Raji (cell line): Measurements from ENCODE around the gene STX1A.

Source experiments
- POLR2A ChIP-seq: IDR thresholded peaks from 2 replicates; pipeline ENCODE4 v1.6.1; 2011; ENCODE audit warnings: low read depth, low read length, control low read depth; ENCODE audit not compliant: insufficient read depth

The STX1A gene

DNA sequence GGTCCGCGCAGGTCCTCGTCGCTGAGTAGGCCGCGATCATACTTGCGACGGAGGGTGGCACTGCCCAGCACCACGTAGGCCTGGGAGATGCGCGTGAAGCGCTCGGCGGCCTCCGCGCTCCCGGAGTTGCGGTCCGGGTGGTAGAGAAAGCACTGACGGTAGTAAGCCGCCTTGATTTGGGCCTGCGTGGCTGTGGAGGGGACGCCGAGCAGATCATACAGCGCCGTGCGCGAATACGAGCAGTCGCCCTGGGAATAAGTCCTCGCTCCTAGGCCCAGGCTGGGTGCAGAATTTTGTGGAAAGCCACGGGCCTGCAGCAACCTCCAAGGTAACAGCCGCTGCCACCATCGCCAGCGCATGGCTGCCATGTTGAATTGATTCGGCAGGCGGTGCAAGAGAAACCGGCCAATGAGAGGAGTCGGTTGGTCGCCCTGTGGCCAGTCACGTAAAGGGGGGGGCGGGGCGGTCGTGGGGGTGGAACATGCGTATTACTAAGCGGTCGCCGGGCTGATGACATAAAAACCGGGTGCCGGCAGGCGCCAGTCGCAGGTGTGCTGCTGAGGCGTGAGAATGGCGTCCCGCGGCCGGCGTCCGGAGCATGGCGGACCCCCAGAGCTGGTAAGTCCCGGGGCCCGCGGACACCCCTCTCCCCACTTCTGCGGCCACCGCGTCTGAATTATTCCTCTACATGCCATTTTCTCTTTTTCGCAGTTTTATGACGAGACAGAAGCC lies 36.2 kb downstream of the STX1A start, which contains the start of the genes BUD23 and DNAJC30:
TSS of gene BUD23 (plus strand) at position 542 of the 732 bp plus-strand sequence. CDS start at position 571, 29 bp downstream.
TSS of gene DNAJC30 (minus strand) at position 398 of the 732 bp plus-strand sequence. CDS start at position 368, 30 bp downstream.
- TF ChIP-seq POLR2A: peak; percentile 76

DNA sequence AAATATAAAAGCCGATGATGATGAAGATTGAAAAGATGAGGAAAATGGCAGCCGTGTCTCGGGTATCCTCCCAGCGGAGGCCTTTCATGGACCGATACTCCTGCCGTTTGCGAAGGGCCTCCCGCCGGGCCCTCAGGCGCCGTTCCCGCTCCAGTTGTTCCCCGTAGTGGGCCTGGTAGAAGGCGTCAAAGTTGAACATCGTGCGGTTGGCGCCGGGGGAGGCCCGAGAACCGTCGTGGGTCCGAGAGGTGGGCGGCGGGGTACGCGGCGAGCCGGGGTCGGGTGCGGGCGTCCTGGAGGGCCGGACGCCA lies 36.8 kb downstream of the STX1A start:
- TF ChIP-seq POLR2A: no peak

DNA sequence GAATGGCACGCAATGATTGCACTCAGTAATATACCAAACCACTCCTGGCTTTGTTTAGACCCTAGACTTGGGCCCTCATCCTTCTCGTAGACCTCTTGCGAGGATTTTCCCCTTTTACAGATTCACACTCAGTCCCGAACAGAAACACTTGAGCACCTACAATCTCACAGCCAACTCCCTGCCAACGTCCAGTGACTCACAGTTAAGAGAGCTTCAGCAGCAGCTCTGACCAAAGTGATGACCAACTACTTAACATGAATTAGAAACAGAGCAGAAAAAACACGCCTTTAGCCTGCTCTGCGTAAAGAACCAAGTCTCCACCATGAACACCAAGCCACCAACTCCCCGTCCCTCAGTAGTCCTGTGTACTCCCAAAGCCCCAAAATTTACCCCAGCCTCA lies 38.4 kb downstream of the STX1A start:
- TF ChIP-seq POLR2A: no peak

DNA sequence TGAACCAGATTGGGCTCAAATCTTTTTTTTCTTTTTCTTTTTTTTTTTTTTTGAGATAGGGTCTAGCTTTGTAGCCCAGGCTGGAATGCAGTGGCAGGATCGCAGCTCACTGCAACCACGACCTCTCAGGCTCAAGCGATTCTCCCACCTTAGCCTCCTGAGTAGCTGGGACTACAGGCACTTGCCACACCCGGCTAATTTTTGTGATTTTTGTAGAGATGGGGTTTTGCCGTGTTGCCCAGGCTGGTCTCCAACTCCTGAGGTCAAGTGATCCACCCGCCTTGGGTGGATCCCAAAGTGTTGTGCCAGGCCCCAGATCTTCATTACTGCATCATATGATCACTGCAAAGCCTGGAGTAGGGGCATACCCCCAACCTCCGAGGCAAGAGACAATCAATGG lies 39.0 kb downstream of the STX1A start:
- no peak for TF ChIP-seq POLR2A

DNA sequence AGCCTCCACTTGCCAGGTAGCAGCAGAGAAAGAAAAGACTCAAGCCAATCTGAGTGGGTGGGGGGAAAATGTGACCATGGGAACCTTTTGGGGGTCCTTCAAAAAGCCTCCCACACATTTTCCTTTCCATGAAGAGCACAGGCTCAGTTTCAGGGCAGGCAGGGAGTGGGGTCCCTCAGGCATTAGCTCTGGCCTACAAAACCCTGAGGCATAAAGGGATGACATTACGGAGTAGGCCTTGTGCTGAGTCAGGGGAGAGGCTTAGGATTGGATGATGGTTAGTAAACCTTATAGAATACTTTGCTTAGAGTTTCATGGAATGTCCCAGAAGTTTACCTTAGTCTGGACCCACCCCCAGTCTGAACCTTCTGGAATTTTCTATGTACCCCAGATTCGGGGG lies 39.8 kb downstream of the STX1A start:
- TF ChIP-seq POLR2A: no peak

DNA sequence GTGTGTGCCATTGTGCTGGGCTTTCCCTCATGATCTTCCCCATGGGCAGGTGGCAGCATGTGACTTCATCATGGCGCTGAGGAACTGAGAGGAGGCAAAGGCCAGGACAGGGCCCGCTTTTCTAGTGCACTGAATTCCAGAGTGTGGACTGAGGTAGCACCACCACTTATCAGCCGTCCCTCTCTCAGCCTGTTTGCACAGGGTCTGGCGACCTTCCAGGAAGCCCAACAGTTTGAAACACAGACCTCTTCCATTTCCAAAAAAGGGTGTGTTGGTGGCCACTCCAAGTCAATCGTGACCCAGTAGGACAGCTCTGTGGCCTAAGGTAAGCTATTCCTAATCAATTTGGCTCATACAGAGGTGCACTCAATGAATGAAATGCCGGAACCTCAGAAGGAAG lies 40.6 kb downstream of the STX1A start:
- TF ChIP-seq POLR2A: no peak

DNA sequence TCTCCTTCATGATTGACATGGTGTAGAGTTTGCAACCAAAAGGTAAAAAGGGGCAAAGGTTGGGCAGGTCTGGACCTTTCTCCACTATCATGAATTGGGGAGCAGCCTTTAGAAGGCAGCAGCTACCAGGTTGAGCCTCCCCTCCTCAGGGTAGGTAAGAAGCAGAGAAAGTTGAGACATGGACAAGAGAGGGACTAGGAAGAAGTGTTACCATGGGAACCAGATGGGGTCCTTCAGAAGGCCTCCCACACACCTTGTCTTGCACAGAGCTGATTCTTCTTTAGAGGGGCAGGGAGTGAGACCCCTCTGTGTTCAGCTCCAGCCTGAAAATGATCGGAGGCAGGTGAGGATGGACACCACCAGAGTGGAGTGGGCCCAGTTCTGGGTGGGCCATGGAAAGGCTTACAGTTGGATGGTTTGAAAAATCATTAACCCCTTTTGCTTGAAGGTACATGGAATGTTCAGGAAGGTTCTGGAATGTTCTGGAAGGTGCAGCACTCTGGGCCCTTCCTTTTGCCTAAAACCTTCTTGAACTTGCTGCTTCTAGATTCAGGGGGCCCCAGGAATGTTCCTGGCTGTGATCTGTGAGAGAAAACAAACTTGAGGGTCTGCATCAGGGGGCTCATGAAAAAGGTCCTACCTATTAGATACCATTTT lies 44.9 kb downstream of the STX1A start:
- no peak for TF ChIP-seq POLR2A

DNA sequence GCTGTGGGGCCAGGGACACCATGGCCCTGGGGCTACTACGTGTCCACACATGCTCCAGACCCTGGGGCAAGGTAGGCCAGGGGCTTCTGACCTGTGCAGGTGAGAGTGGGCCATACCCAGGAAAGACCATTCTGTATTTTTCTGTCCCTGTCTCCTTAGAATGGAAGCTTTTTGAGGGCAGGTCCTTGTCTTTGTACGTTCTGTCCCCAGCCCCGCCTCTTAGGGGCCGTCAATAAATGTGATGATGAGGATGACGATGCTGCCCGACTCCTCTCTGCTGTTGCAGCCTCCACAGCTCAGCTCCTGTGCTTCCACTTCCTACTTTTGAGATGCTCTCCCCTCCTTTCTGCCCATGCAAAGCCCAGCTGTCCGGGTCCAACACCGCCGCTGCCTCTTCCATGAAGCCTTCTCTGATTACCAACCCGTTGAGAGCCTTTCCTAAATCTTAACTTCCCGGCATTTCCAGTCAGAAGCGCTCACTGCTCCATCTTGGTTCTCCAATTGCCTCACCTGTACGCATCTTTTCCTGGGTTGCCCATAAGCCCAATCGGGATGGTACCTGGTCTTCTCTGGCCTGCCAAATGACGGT lies 47.5 kb downstream of the STX1A start:
- no peak for TF ChIP-seq POLR2A

DNA sequence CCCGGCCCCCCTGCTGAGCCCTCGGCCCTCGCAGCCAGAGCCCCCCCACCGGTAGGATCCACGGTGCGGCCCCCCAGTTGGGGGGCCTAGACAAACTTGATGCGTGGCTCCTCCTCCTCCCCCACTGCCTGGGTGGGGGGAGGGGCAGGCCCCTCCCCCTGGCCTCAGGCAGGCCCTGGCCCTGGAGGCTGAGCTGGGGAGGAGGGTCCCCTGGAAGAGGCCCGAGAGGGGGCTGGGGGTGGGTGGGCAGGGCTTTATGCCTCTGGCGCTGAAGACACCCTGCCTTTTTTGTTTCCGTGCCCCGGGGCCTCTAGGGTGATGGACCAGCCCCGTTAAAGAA lies 48.2 kb downstream of the STX1A start:
- no peak for TF ChIP-seq POLR2A

DNA sequence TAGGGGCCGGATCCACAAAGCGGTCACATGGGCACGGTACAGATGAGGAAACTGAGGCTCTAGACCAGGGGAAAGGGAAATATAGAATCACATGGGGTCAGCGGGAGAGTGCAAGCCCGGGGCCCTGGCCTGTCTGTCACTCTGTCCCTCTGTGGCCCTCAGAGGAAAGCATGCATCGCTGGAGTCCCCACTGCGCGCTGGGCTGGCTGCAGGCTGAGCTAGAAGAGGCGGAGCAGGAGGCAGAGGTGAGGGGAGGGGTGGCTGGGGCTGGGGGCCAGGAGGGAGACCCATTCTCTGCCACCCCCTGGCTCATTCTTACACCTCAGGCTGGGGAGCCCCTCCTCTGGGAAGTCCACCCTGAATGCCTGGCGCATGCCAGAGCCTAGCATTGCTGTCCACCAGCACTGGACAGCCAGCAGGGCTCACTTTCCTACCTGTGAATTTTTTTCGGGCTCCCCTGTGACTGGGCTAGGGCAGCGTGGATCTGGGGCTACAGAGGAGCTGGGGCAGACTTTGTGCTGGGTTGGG lies 49.5 kb downstream of the STX1A start:
- TF ChIP-seq POLR2A: no peak

DNA sequence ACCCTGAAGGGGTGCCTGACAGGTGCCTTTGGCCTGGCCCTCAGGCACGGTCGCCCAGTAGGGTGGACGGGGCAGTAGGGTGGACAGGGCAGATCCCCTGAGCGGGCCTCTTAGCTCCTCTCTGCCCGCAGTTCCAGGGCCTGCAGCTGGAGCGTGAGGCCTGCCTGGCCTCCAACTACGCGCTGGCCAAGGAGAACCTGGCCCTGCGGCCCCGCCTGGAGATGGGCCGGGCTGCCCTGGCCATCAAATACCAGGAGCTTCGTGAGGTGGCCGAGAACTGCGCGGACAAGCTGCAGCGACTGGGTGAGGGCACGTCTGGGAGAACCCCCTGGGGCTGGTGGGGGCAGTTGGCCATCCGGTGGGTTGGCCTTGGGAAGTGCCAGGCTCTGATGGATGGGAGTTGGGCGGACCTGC lies 50.2 kb downstream of the STX1A start:
- no peak for TF ChIP-seq POLR2A

DNA sequence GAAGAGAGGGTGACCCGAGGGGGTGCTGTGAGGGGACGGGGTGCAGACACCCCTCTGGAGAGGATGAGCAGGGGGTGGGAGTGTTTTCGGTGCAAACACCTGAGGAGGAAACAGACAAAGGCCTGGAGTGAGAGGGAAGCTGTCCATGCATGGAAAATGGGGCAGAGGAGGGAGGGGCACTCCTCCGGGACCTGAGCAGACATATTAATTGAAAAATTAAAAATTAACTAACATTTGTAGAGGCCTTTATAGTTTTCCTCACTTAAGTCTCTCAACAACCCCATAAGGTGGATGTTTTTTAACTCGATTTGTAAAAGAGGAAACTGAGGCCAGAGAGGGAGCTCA lies 50.6 kb downstream of the STX1A start:
- no peak for TF ChIP-seq POLR2A

DNA sequence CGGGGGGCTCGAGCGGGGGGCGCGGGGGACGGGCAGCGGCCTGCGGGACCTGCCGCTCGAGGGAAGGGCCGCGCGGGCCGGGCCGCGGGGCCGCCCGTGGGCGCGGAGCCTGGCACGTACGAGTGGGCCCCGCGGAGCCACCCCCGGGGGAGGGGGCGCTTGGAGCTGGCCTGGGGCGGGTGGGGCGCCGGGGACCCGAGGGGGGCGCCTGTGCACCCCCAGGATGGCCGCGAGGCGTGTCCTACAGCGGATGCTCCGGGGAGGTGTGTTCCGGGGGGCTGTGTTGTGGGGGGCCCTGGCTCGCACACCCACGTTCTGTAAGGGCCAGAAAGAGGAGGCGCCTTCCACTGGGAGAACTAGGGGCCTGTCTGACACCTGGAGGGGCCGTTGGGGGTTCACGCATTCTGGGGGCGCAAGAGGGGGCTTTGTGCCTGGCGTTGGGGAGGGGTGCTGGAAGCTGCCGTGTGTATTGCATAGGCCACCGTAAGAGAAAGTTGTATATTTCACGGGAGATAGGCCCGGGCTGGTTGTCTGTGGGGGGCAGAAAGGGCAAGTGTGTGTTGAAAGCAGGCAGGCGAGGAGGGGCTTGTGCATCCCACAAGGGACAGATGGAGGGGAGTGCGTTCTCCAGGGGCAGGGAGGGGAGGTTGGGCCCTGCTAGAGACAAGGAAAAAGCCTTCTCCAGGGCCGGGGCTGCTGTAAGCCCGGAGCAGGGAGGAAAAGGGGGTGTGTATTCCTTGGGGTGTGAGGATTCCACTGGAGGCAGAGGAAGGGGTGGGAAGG lies 51.2 kb downstream of the STX1A start:
- no peak for TF ChIP-seq POLR2A

DNA sequence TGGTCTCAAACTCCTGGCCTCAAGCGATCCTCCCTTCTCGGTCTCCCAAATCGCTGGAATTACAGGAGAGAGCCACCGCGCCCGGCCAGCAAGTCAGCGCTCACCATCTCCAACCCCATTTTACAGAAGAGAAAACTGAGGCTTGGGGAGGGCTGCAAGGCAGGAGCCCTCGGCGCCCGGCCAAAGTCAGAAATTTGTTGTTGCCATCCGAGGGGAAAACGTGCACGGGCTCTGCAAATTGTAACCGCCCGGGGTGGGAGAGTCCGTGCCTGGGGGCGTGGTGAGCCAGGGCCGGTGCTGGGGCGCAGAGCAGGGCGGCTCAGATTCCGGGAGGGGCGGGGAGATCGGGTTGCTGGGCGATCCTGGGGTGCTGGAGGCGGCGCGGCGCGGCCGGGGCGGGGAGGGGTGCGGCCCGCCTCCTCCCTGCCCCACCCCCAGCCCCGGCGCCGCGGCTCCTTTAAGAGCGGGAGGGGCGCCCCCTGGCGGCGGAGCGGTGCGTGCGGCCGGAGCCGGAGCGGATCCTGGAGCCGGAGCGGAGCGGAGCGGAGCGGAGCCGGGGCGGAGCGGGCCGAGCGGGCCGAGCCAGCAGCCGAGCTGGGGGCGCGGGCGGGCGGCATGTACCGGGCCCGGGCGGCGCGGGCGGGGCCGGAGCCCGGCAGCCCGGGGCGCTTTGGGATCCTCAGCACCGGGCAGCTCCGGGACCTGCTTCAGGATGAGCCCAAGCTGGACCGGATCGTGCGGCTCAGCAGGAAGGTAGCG lies 51.9 kb downstream of the STX1A start, which contains the start of gene VPS37D:
TSS of gene VPS37D (plus strand) at position 488 of the 759 bp plus-strand sequence. CDS start at position 616, 128 bp downstream.
- TF ChIP-seq POLR2A: no peak

DNA sequence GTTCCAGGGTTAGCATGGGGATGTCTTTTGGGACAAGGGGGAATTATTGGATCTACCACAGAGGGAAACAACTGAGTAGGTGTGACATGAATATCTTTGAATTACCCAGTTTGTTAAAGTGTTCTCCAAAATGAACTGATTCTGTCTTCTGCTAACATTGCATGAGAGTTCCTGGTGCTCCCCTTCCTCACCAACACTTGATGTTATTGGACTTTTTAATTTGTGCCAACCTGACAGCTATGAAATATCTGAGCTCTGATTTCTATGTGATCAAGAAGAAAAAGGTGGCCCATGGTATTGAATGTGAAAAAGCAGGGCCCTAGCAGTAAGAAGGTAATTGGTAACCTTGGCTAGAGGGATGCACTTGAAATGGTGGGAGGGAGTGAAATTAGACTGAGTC lies 56.4 kb downstream of the STX1A start:
- TF ChIP-seq POLR2A: no peak

DNA sequence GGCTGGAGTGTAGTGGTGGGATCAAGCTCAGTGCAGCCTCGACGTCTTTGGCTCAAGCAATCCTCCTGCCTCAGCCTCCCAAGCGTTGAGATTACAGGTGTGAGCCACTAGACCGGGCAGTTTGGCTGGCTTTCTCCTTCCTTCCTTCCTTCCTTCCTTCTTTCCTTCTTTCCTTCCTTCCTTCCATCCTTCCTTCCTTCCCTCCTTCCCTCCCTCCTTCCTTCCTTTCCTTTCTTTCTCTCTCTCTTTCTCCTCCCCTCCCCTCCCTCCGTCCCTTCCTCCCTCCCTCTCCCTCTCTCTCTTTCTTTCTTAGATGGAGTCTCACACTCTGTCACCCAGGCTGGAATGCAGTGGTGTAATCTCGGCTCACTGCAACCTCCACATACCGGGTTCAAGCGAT lies 59.5 kb downstream of the STX1A start:
- TF ChIP-seq POLR2A: no peak
